ENCODE results near the gene ENTPD1. TPM values are rescaled to one million over a fixed set of nuclear protein-coding genes. Genes with fewer than 3 reads are reported as not detected.

The ENTPD1 gene
- total and polyA plus RNA-seq, 10 of the 15 experiments (the other 5 are each of a cell fraction or from before 2014, with no cell fraction given) = 110 to 413 (median 161) TPM

GRCh38 chr10:95841661-95842498 lies 85.9 kb downstream of the ENTPD1 start (continued):
- TF ChIP-seq ZBTB40 (IDR thresholded peaks at IDR 0.05; ENCODE audit: borderline replicate concordance) = no peak
- TF ChIP-seq BCL3 (IDR thresholded peaks at IDR 0.05; ENCODE audit: borderline replicate concordance, insufficient read depth, low read depth, low read length, poor library complexity, severe bottlenecking) = no peak
- no peak for TF ChIP-seq NR2C1 (IDR thresholded peaks at IDR 0.05)
- TF ChIP-seq ASH2L (IDR thresholded peaks at IDR 0.05; ENCODE audit: borderline replicate concordance, low read depth) = no peak
- TF ChIP-seq SIN3A (IDR thresholded peaks at IDR 0.05; ENCODE audit: low read depth, low read length) = no peak
- TF ChIP-seq RUNX3 (IDR thresholded peaks at IDR 0.05; ENCODE audit: low read length) = peak; percentile 48
- TF ChIP-seq NFIC (IDR thresholded peaks at IDR 0.05; ENCODE audit: low read depth, low read length) = peak; percentile 78
- TF ChIP-seq ZNF24 (IDR thresholded peaks at IDR 0.05) = peak; percentile 40; the same call in 1 of the 2 replicates
- no peak for TF ChIP-seq HCFC1 (IDR thresholded peaks at IDR 0.05; ENCODE audit: low read length)
- TF ChIP-seq RAD21 (IDR thresholded peaks at IDR 0.05; ENCODE audit: insufficient read depth, low read depth, low read length) = peak; percentile 77
- TF ChIP-seq CUX1 (IDR thresholded peaks at IDR 0.05; ENCODE audit: insufficient replicate concordance, low read depth, low read length) = no peak
- TF ChIP-seq RELA (IDR thresholded peaks at IDR 0.05; ENCODE audit: borderline replicate concordance, partially characterized antibody) = no peak
- TF ChIP-seq NFYA (IDR thresholded peaks at IDR 0.05; ENCODE audit: borderline replicate concordance, low read depth, low read length) = no peak
- TF ChIP-seq BACH1 (IDR thresholded peaks at IDR 0.05; ENCODE audit: borderline replicate concordance) = no peak
- TF ChIP-seq ZBTB33 (IDR thresholded peaks at IDR 0.05) = no peak
